Eye (tissue), 1 donor: ENCODE data around the gene CSTB.

ENCODE experiments used
- DNase-seq: peaks from one replicate; pipeline ENCODE4 v3.0.0-alpha.2; 2015

Gene CSTB

GRCh38 chr21:43810505-43811261 lies 34.6 kb upstream of the CSTB start:
- DNase-seq = peak; percentile 89

GRCh38 chr21:43809853-43810504 lies 33.9 kb upstream of the CSTB start:
- no peak for DNase-seq

GRCh38 chr21:43809346-43809799 lies 33.3 kb upstream of the CSTB start:
- no peak for DNase-seq

GRCh38 chr21:43808832-43809251 lies 32.7 kb upstream of the CSTB start:
- no peak for DNase-seq

- DNase-seq = no peak
Observed at GRCh38 chr21:43808367-43808766, 32.3 kb upstream of the CSTB start.

- DNase-seq = no peak
Observed at GRCh38 chr21:43806017-43806710, 30.1 kb upstream of the CSTB start.

- no peak for DNase-seq
Observed at GRCh38 chr21:43805275-43805800, 29.2 kb upstream of the CSTB start.

- DNase-seq = no peak
Observed at GRCh38 chr21:43803558-43804300, 27.6 kb upstream of the CSTB start.

- DNase-seq = no peak
Observed at GRCh38 chr21:43802713-43803313, 26.7 kb upstream of the CSTB start.

GRCh38 chr21:43801006-43801783 lies 25.1 kb upstream of the CSTB start:
- DNase-seq = no peak

GRCh38 chr21:43800566-43800965 lies 24.5 kb upstream of the CSTB start:
- no peak for DNase-seq

- no peak for DNase-seq
Observed at GRCh38 chr21:43800124-43800523, 24.0 kb upstream of the CSTB start.

GRCh38 chr21:43799301-43799840 lies 23.3 kb upstream of the CSTB start:
- no peak for DNase-seq

GRCh38 chr21:43797925-43798715 lies 22.0 kb upstream of the CSTB start:
- no peak for DNase-seq

- no peak for DNase-seq
Observed at GRCh38 chr21:43797415-43797814, 21.3 kb upstream of the CSTB start.

GRCh38 chr21:43794857-43795256 lies 18.7 kb upstream of the CSTB start:
- DNase-seq = no peak

GRCh38 chr21:43794311-43794710 lies 18.2 kb upstream of the CSTB start:
- DNase-seq = no peak

GRCh38 chr21:43793243-43793642 lies 17.1 kb upstream of the CSTB start:
- DNase-seq = no peak

- no peak for DNase-seq
Observed at GRCh38 chr21:43792406-43792805, 16.3 kb upstream of the CSTB start.

GRCh38 chr21:43790010-43790524 lies 14.0 kb upstream of the CSTB start:
- no peak for DNase-seq
